Ovary (tissue), 9 donors: ENCODE measurements around the gene ATG16L2. TPM values are rescaled to one million over a fixed set of nuclear protein-coding genes. Genes with fewer than 3 reads are reported as not detected.

ENCODE experiments used
- DNase-seq, 5 donors: peaks; one replicate each; pipeline ENCODE4 v3.0.0-alpha.2; 2019 to 2020
- H3K27ac ChIP-seq, 2 donors: fragments of 200-600 bp; one replicate each; pipeline versions ENCODE4 v1.5.1 to v1.8.0; 2019 to 2022
- H3K27me3 ChIP-seq: fragments of 200-600 bp; one replicate; pipeline ENCODE4 v1.8.0; 2022
- H3K36me3 ChIP-seq: fragments of 200-600 bp; sonication (generic); one replicate; pipeline ENCODE4 v1.5.1; 2019
- H3K4me1 ChIP-seq: one replicate; pipeline ENCODE4 v1.8.1; 2013; ENCODE audit warnings: mild to moderate bottlenecking, moderate library complexity; ENCODE audit not compliant: insufficient read depth
- H3K4me3 ChIP-seq: fragments of 200-600 bp; sonication (generic); one replicate; pipeline ENCODE4 v1.5.1; 2017
- H3K9me3 ChIP-seq, 2 donors: fragments of 200-600 bp in 1 of 2; sonication (generic) in 1 of 2; one replicate each; pipeline versions ENCODE4 v1.5.1 to v1.8.1; 2013 to 2019; ENCODE audit warnings: mild to moderate bottlenecking in 1 of 2, moderate library complexity in 1 of 2
- CTCF ChIP-seq, 3 donors: fragments of 450-650 bp in 2 of 3; fragments of 200-600 bp in 1 of 3; IDR thresholded peaks; one replicate each; pipeline versions ENCODE4 v1.5.1 to v1.8.0; 2016 to 2022; ENCODE audit warnings: antibody characterized with exemption in 3 of 3, mild to moderate bottlenecking in 1 of 3
- EP300 ChIP-seq: sonication (generic); formaldehyde crosslinking; IDR thresholded peaks from one replicate; pipeline ENCODE4 v1.6.1; 2017; ENCODE audit warnings: antibody characterized with exemption
- POLR2A ChIP-seq: fragments of 450-650 bp; IDR thresholded peaks from one replicate; pipeline ENCODE4 v1.6.1; 2017; ENCODE audit warnings: antibody characterized with exemption, mild to moderate bottlenecking, moderate library complexity
- WGBS, 3 donors: extraction: QIAGEN DNeasy Blood & Tissue Kit in 1 of 3; methylation state at CpG; one replicate each; pipeline versions ENCODE4 v1.1.5 to v1.1.7; 2013 to 2017; 5-methylcytosine and 5-hydroxymethylcytosine counted together
- intact Hi-C, 4 donors: fragments of 100-400 bp; cut with DNase I; formaldehyde crosslinking; loops; one replicate each; pipeline versions ENCODE4 v1.11.0 to v1.15.1; 2022 to 2023
- polyA plus RNA-seq, 2 donors: library from polyadenylated mRNA; stranded (reverse); fragments of 200-250 nt in 1 of 2; fragments of 350-450 nt in 1 of 2; fragmentation: Illumina TruSeq in 1 of 2; extraction: RNeasy Lipid Tissue Mini Kit (QIAGEN cat#74804) in 1 of 2; gene quantifications; one replicate each; pipeline ENCODE4 v1.2.3, GENCODE V29; 2013 to 2014
- total RNA-seq, 7 donors: library from RNA; depleted of rRNA in 2 of 7; stranded (reverse); fragments of >200 nt in 2 of 7; fragmentation: NEBNext Ultra II Directional in 3 of 7; extraction: Animal tissue kit (Norgen Biotek cat#: 25700) in 3 of 7; gene quantifications; one replicate each; pipeline versions ENCODE4 v1.1.0 to v1.2.4, GENCODE V29; 2016 to 2023
- donor health status: DM: no; HTN: no; CAD: no; lungs with moderate emphysema.
- donor health status: DM: no; HTN: no; CAD: no.
- donor health status: Bipolar disorder and iron deficiency.
- donor health status: DM: yes; HTN: yes; CAD: no.
- donor health status: DM: no; HTN: no; CAD: no.
- donor health status: DM: yes; HTN: yes; CAD: no.

ATG16L2 gene
- total and polyA plus RNA-seq, 9 donors = 21.8 to 42.3 (median 30.3) TPM

- H3K36me3 ChIP-seq = no peaks in the 10 kb centered on the region
- DNase-seq = peak; percentile 78 to 89 (median 87)
- 38 to 47% (median 39%) methylated on average over 13 of the region's 13 CpGs for WGBS, 3 donors
- peak overlapping the region; percentile 1 to 31 for H3K27ac ChIP-seq
- no peak overlapping the region for H3K4me3 ChIP-seq
- no peaks in the 10 kb centered on the region for H3K9me3 ChIP-seq
- H3K4me1 ChIP-seq = peaks cover 34% of the 10 kb centered on the region
- peak; percentile 76 to 96 (median 94) for TF ChIP-seq CTCF (IDR thresholded peaks at IDR 0.05)
- no peak for TF ChIP-seq EP300
- TF ChIP-seq POLR2A = no peak
- intact Hi-C loops = loop anchor here in 3 of 4 donors (2.0 to 10.0 kb wide), 6 partner anchors 311 to 503 kb away; partner anchors contain the start of gene FCHSD2 (in 2 of the 3)
- no peaks in the 10 kb centered on the region for H3K27me3 ChIP-seq
Measured at GRCh38 chr11:72831521-72832300, 17.5 kb downstream of the ATG16L2 start.

- TF ChIP-seq POLR2A (no peak), EP300 (no peak), CTCF (IDR thresholded peaks at IDR 0.05) (no peak)
- Histone ChIP-seq H3K4me1 (peaks cover 35% of the 10 kb centered on the region), H3K36me3 (no peaks in the 10 kb centered on the region), H3K4me3 (no peak overlapping the region), H3K27ac (peak overlapping the region in 1 of 2 donors; percentile 31), H3K9me3 (no peaks in the 10 kb centered on the region), H3K27me3 (no peaks in the 10 kb centered on the region)
- 64 to 71% (median 67%) methylated on average over 9 of the region's 9 CpGs for WGBS, 3 donors
- intact Hi-C loops = loop anchor here in 3 of 4 donors (5.0 to 10.0 kb wide), 5 partner anchors 310 to 502 kb away; partner anchors contain the start of gene FCHSD2 (in 2 of the 3)
- DNase-seq = peak in 1 of 5 donors; percentile 27
Measured at GRCh38 chr11:72832301-72833082, 18.3 kb downstream of the ATG16L2 start.

GRCh38 chr11:72833083-72833733 lies 19.0 kb downstream of the ATG16L2 start:
- intact Hi-C loops = loop anchor here in 3 of 4 donors (5.0 to 10.0 kb wide), 5 partner anchors 309 to 502 kb away; partner anchors contain the start of gene FCHSD2 (in 2 of the 3)
- H3K27ac ChIP-seq = peak overlapping the region; percentile 27 to 31
- no peaks in the 10 kb centered on the region for H3K27me3 ChIP-seq
- no peaks in the 10 kb centered on the region for H3K36me3 ChIP-seq
- H3K4me1 ChIP-seq = peaks cover 35% of the 10 kb centered on the region
- no peak for DNase-seq
- H3K4me3 ChIP-seq = no peak overlapping the region
- H3K9me3 ChIP-seq = no peaks in the 10 kb centered on the region
- WGBS, 3 donors = 92 to 94% (median 93%) methylated on average over 5 of the region's 5 CpGs
- TF ChIP-seq CTCF (IDR thresholded peaks at IDR 0.05) (no peak), EP300 (no peak), POLR2A (no peak)
